GM21723 (cell line): ENCODE measurements around the gene KCND3.

Source experiments
- ATAC-seq: cut with Tn5 transposase; IDR thresholded peaks from one replicate; pipeline ENCODE4 v1.9.1; 2021; ENCODE audit warnings: mild to moderate bottlenecking, moderate library complexity; ENCODE audit not compliant: unreplicated experiment

The KCND3 gene

GRCh38 chr1:111851552-111851951, 137.9 kb downstream of the KCND3 start:
- no peak for ATAC-seq

GRCh38 chr1:111850109-111850508, 139.4 kb downstream of the KCND3 start:
- no peak for ATAC-seq

- no peak for ATAC-seq
Observed at GRCh38 chr1:111848852-111849545, 140.5 kb downstream of the KCND3 start.

GRCh38 chr1:111847466-111847865, 142.0 kb downstream of the KCND3 start:
- no peak for ATAC-seq

- no peak for ATAC-seq
Observed at GRCh38 chr1:111846842-111847241, 142.6 kb downstream of the KCND3 start.

GRCh38 chr1:111843177-111843576, 146.3 kb downstream of the KCND3 start:
- ATAC-seq: no peak

GRCh38 chr1:111842411-111842810, 147.1 kb downstream of the KCND3 start:
- no peak for ATAC-seq

- no peak for ATAC-seq
Observed at GRCh38 chr1:111841746-111842145, 147.7 kb downstream of the KCND3 start.

- ATAC-seq: no peak
Observed at GRCh38 chr1:111841189-111841588, 148.3 kb downstream of the KCND3 start.

GRCh38 chr1:111837393-111837792, 152.1 kb downstream of the KCND3 start:
- ATAC-seq: no peak

- ATAC-seq: no peak
Observed at GRCh38 chr1:111836111-111836510, 153.4 kb downstream of the KCND3 start.

- ATAC-seq: no peak
Observed at GRCh38 chr1:111835514-111835913, 154.0 kb downstream of the KCND3 start.

GRCh38 chr1:111834956-111835355, 154.5 kb downstream of the KCND3 start:
- no peak for ATAC-seq

- ATAC-seq: no peak
Observed at GRCh38 chr1:111833334-111833733, 156.1 kb downstream of the KCND3 start.

GRCh38 chr1:111832521-111833155, 156.8 kb downstream of the KCND3 start:
- no peak for ATAC-seq

GRCh38 chr1:111831153-111831552, 158.3 kb downstream of the KCND3 start:
- no peak for ATAC-seq

- ATAC-seq: no peak
Observed at GRCh38 chr1:111827946-111828345, 161.5 kb downstream of the KCND3 start.

- ATAC-seq: no peak
Observed at GRCh38 chr1:111826278-111826677, 163.2 kb downstream of the KCND3 start.

GRCh38 chr1:111825217-111825616, 164.3 kb downstream of the KCND3 start:
- ATAC-seq: no peak

GRCh38 chr1:111822138-111822537, 167.3 kb downstream of the KCND3 start:
- ATAC-seq: no peak

- ATAC-seq: no peak
Observed at GRCh38 chr1:111821121-111821745, 168.2 kb downstream of the KCND3 start.

- ATAC-seq: no peak
Observed at GRCh38 chr1:111819566-111820263, 169.8 kb downstream of the KCND3 start.
